HUES6 (cell line): Measurements from ENCODE around the gene TREX2.
"Not testable (repeated sequence)": the region's sequence is repeated elsewhere in the genome, so short reads cannot be mapped to it uniquely, and the experiment has no call there.

Experiments
- H3K27ac ChIP-seq: 2 replicates; pipeline ENCODE4 v1.7.0; 2013; ENCODE audit warnings: low read depth, mild to moderate bottlenecking, low read length, inconsistent platforms
- H3K27me3 ChIP-seq: 2 replicates; pipeline ENCODE4 v1.6.1; 2013; ENCODE audit warnings: low read length; ENCODE audit not compliant: control insufficient read depth, insufficient read depth
- H3K36me3 ChIP-seq: 2 replicates; pipeline ENCODE4 v1.6.1; 2013; ENCODE audit warnings: low read length; ENCODE audit not compliant: control insufficient read depth, insufficient read depth
- H3K4me1 ChIP-seq: 2 replicates; pipeline ENCODE4 v1.6.1; 2013; ENCODE audit warnings: low read length; ENCODE audit not compliant: control insufficient read depth, insufficient read depth
- H3K4me3 ChIP-seq: 2 replicates; pipeline ENCODE4 v1.5.1; 2013; ENCODE audit warnings: low read depth, low read length
- H3K9ac ChIP-seq: one replicate; pipeline ENCODE4 v1.6.1; 2013; ENCODE audit warnings: mild to moderate bottlenecking, low read length
- H3K9me3 ChIP-seq: 2 replicates; pipeline ENCODE4 v1.6.1; 2013; ENCODE audit warnings: low read depth, low read length; ENCODE audit not compliant: control insufficient read depth, insufficient read depth

Gene TREX2

GRCh38 chrX:153408221-153408721, 37.6 kb downstream of the TREX2 start:
- peaks cover 22% of the 10 kb centered on the region; the same call in 1 of the 2 replicates for H3K9me3 ChIP-seq
- peaks cover 47% of the 10 kb centered on the region for H3K27me3 ChIP-seq
- H3K27ac ChIP-seq = no peak overlapping the region
- H3K4me1 ChIP-seq = no peaks in the 10 kb centered on the region
- H3K9ac ChIP-seq = no peak overlapping the region
- H3K4me3 ChIP-seq = no peak overlapping the region
- no peaks in the 10 kb centered on the region for H3K36me3 ChIP-seq

GRCh38 chrX:153407736-153408135, 38.1 kb downstream of the TREX2 start:
- H3K27ac ChIP-seq = no peak overlapping the region
- no peak overlapping the region for H3K9ac ChIP-seq
- no peak overlapping the region for H3K4me3 ChIP-seq
- H3K27me3 ChIP-seq = peaks cover 43% of the 10 kb centered on the region
- H3K4me1 ChIP-seq = no peaks in the 10 kb centered on the region
- peaks cover 22% of the 10 kb centered on the region; the same call in 1 of the 2 replicates for H3K9me3 ChIP-seq
- no peaks in the 10 kb centered on the region for H3K36me3 ChIP-seq

- no peak overlapping the region for H3K4me3 ChIP-seq
- no peaks in the 10 kb centered on the region for H3K4me1 ChIP-seq
- H3K36me3 ChIP-seq = no peaks in the 10 kb centered on the region
- peaks cover 22% of the 10 kb centered on the region; the same call in 1 of the 2 replicates for H3K9me3 ChIP-seq
- no peak overlapping the region for H3K9ac ChIP-seq
- H3K27ac ChIP-seq = no peak overlapping the region
- peaks cover 35% of the 10 kb centered on the region for H3K27me3 ChIP-seq
Measured at GRCh38 chrX:153406903-153407302, 39.0 kb downstream of the TREX2 start.

- Histone ChIP-seq H3K9me3 (peaks cover 28% of the 10 kb centered on the region; the same call in 1 of the 2 replicates), H3K27me3 (peaks cover 28% of the 10 kb centered on the region), H3K9ac (no peak overlapping the region), H3K27ac (no peak overlapping the region), H3K4me1 (no peaks in the 10 kb centered on the region), H3K36me3 (no peaks in the 10 kb centered on the region), H3K4me3 (no peak overlapping the region)
Measured at GRCh38 chrX:153406011-153406410, 39.8 kb downstream of the TREX2 start.

GRCh38 chrX:153405426-153405825, 40.4 kb downstream of the TREX2 start:
- no peak overlapping the region for H3K27ac ChIP-seq
- H3K9me3 ChIP-seq = peaks cover 28% of the 10 kb centered on the region; the same call in 1 of the 2 replicates
- no peaks in the 10 kb centered on the region for H3K36me3 ChIP-seq
- H3K9ac ChIP-seq = no peak overlapping the region
- no peak overlapping the region for H3K4me3 ChIP-seq
- peaks cover 22% of the 10 kb centered on the region; the same call in 1 of the 2 replicates for H3K27me3 ChIP-seq
- H3K4me1 ChIP-seq = no peaks in the 10 kb centered on the region

GRCh38 chrX:153404333-153404732, 41.5 kb downstream of the TREX2 start:
- Histone ChIP-seq H3K27me3 (peaks cover 18% of the 10 kb centered on the region; the same call in 1 of the 2 replicates), H3K9me3 (peaks cover 30% of the 10 kb centered on the region; the same call in 1 of the 2 replicates)
- not testable (repeated sequence) for H3K9ac ChIP-seq, H3K4me1 ChIP-seq, H3K36me3 ChIP-seq, H3K4me3 ChIP-seq, H3K27ac ChIP-seq

- no peak within 1 kb of the TSS for H3K27ac ChIP-seq
- peaks cover 12% of the 10 kb centered on the region; the same call in 1 of the 2 replicates for H3K27me3 ChIP-seq
- no peak within 1 kb of the TSS for H3K9ac ChIP-seq
- no peaks in the 10 kb centered on the region for H3K36me3 ChIP-seq
- H3K9me3 ChIP-seq = peaks cover 15% of the 10 kb centered on the region; the same call in 1 of the 2 replicates
- no peaks in the 10 kb centered on the region for H3K4me1 ChIP-seq
- H3K4me3 ChIP-seq = no peak within 1 kb of the TSS
Measured at GRCh38 chrX:153401133-153401764, 44.6 kb downstream of the TREX2 start, which contains the start of gene PNMA6E. Gene PNMA6E, minus strand, starts transcription at chrX:153401350. Its CDS starts 2,501 bp downstream, at chrX:153398849.

GRCh38 chrX:153400146-153401132, 45.4 kb downstream of the TREX2 start:
- Histone ChIP-seq H3K4me3 (no peak overlapping the region), H3K4me1 (no peaks in the 10 kb centered on the region), H3K36me3 (no peaks in the 10 kb centered on the region), H3K27ac (no peak overlapping the region), H3K27me3 (peaks cover 10% of the 10 kb centered on the region; the same call in 1 of the 2 replicates), H3K9ac (no peak overlapping the region), H3K9me3 (peaks cover 15% of the 10 kb centered on the region; the same call in 1 of the 2 replicates)

- Histone ChIP-seq H3K27me3 (no peaks in the 10 kb centered on the region; the same call in 1 of the 2 replicates), H3K9me3 (peaks cover 11% of the 10 kb centered on the region; the same call in 1 of the 2 replicates), H3K36me3 (no peaks in the 10 kb centered on the region), H3K4me1 (peaks cover 5% of the 10 kb centered on the region; the same call in 1 of the 2 replicates), H3K4me3 (no peak overlapping the region), H3K27ac (no peak overlapping the region), H3K9ac (no peak overlapping the region)
Measured at GRCh38 chrX:153398275-153398960, 47.4 kb downstream of the TREX2 start.

GRCh38 chrX:153397256-153397960, 48.4 kb downstream of the TREX2 start:
- no peak overlapping the region for H3K4me3 ChIP-seq
- peaks cover 12% of the 10 kb centered on the region; the same call in 1 of the 2 replicates for H3K9me3 ChIP-seq
- no peak overlapping the region for H3K27ac ChIP-seq
- H3K4me1 ChIP-seq = peaks cover 5% of the 10 kb centered on the region; the same call in 1 of the 2 replicates
- no peaks in the 10 kb centered on the region for H3K36me3 ChIP-seq
- H3K27me3 ChIP-seq = no peaks in the 10 kb centered on the region; the same call in 1 of the 2 replicates
- H3K9ac ChIP-seq = no peak overlapping the region
